ENCODE results near the gene ALPK3.

ALPK3 gene

GRCh38 chr15:84878504-84878903 is 61.3 kb downstream of the ALPK3 start:
- DNase-seq = peak; percentile 41

DNA sequence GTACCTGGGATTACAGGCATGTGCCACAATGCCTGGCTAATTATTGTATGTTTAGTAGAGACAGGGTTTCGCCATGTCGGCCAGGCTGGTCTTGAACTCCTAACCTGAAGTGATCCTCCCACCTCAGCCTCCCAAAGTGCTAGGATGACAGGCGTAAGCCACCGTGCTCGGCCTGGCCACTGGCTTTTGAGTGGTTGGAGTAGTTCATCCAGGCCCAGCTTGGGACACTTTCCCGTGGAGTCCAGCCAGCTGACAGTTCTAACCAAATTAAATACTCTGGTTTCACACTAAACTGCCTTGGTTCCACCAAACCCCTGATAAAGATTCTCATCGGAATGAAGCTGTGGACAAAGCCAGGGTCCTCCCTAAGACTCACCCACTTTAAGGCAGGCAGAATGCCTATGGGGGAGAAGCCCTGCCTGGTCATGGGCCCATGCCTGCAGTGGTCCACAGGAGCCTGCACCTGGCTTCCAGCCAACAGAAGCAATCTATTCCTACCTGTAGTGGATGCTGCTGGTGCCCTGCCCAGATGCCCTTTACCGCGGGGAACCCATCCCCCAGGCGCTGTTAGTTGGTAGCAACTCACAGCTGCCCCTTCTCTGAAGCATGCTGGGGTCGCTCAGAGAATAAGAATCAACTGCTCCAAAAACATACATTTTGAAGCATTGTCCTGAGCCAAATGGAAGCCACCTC is 62.1 kb downstream of the ALPK3 start:
- DNase-seq = no peak

DNA sequence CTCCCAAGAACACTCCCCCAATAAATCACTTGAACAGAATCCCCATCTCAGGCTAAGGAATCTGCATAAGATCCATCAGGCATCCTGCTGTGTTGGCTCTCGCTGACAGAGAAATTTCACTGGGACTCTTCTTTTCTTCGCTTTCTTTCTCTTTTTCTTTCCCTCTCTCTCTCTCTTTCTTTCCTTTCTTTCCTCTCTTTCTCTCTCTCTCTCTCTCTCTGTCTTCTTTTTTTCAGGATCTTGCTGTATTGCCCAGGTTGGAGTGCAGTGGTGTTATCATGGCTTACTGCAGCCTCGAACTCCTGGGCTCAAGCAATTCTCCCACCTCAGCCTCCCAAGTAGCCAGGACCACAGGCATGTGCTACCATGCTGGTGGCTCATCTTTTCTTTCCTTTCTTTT is 62.9 kb downstream of the ALPK3 start:
- DNase-seq = no peak

DNA sequence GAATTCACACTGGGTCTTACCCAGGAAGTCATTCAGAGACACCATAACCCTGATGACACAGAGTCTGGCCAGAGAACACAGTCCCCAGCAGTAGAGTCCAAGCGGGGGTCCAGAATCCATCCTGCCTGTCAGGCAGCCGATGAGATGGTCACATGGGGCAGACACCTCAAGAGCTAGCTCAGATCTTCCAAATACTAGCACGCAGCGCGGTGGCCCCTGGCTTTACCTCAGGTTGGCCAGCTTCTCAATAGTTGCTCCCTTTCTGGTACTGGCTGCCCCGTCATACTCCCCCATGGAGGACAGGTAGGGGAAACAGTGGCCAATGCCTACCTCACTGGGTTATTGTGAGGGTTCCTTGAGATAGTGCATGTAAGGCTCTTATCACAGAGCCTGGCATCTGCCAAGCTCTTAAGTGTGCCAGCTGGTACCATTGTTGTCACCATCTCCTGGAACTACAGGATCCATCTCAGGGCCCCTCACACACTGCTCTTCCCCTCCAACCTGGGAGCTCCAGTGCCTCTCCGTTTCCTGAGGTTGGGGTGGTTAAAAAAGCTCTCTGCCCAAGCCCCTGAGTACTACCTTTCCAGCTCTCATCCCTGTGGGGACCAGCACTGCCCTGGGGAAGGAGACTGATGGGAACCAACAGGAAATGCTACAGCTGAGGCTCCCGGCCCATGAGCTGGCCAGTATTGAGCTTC is 63.8 kb downstream of the ALPK3 start:
- DNase-seq = no peak

- no peak for DNase-seq
These were observed 64.3 kb downstream of the ALPK3 start for GRCh38 chr15:84881520-84881830.

DNA sequence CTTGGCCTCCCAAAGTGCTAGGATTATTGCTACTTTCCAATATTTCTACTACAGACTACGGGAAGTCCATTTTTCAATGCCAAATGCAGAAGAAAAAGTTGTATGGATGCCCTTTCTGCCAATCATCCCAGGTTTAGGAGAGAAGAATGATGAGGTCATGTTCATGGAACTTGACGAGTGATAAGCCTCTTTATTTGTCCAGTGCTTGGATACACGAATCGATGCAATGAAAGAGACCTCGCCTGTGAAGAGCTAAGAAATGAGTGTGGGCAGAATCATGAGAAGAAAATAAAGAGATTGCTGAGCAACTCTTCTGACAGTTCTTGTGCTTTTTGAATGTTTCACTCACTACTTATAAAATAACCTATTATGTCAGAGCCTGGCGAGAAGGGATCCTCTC is 66.3 kb downstream of the ALPK3 start:
- peak; percentile 2 for DNase-seq

GRCh38 chr15:84883916-84884781 is 67.0 kb downstream of the ALPK3 start, which contains the start of gene SLC28A1:
Gene SLC28A1, plus strand, starts transcription at chr15:84884662. Its CDS starts 3,099 bp downstream, at chr15:84887761.
- no peak for DNase-seq

DNA sequence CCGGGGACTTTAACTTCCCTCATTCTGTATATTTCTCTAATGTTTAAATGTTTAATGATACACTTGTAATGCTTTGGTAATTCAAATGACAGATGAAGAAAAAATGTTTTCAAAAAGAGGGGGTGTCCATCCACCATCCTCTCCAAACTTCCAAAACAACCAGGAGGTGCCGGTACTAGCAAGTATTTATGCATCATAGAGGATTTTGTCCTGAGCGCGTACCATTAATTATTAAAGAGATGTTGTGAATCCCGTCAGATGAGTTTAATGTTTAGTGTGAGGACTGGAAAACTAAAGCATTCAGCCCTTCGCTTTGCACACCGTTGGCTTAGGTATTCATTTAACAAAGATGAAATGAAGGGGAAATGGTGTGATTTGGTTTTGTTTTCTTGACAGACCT is 68.6 kb downstream of the ALPK3 start:
- DNase-seq = no peak

GRCh38 chr15:84886211-84886983 is 69.2 kb downstream of the ALPK3 start:
- no peak for DNase-seq

DNA sequence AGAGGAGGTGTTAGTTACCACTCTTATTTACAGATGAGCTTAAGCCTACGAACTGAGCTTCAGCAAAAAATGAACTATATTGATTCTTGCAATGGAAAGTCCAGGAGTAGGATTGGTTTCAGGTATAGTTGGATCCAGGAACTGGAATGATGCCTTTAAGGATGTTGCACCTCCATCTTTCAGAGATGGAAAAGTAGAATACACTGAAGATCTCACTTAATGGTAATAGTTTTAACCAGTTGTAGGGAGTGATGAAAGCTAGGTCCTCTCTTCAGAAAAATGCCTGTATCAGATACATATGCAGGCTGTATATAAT is 69.8 kb downstream of the ALPK3 start:
- no peak for DNase-seq

DNA sequence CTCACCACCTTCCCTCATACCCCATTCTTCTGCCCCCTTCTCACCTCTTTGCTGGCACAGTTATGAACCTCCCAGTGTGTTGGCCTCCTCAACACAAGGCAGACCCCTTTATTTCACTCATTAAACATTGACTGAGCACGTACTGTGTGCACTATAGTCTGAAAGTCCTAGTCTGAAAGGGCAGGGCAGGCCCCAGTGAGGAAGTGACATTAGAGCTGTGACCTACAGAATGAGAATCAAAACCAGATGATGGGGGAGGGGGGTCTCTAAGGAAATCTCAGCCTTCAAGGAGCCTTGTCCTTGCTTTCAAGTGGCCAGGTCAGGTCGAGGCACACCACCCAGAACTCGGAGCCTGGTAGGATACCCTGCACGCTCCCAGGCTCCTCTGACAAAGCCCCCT is 70.8 kb downstream of the ALPK3 start:
- no peak for DNase-seq

- no peak for DNase-seq
These were observed 71.5 kb downstream of the ALPK3 start for GRCh38 chr15:84888639-84889038.

- DNase-seq = no peak
These were observed 72.3 kb downstream of the ALPK3 start for GRCh38 chr15:84889313-84889990.

GRCh38 chr15:84889991-84890669 is 73.0 kb downstream of the ALPK3 start:
- no peak for DNase-seq

DNA sequence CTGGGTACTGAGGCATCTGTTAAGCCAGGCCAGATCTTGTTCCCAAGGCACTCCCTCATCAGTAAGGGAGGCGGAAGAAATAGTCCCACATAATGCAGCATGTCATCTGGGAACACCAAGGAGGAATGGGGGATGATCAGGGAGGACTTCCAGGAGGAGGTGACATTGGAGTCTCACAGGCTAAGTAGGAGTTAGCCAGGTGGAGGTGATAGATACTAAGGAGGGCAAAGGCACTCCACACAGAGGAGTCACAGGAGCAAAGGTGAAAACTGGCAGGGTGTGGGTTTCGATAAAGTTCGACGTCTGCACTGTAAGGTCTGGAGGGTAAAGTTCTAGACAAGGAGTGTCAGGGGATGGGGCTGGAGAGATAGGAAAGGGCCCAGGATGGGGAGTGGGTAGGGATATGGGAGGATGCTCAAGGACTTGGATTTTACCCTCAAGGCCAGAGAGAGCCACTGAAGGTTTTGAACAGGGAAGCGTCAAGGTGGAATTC is 73.6 kb downstream of the ALPK3 start:
- no peak for DNase-seq

- DNase-seq = no peak
These were observed 74.2 kb downstream of the ALPK3 start for GRCh38 chr15:84891339-84891738.

DNA sequence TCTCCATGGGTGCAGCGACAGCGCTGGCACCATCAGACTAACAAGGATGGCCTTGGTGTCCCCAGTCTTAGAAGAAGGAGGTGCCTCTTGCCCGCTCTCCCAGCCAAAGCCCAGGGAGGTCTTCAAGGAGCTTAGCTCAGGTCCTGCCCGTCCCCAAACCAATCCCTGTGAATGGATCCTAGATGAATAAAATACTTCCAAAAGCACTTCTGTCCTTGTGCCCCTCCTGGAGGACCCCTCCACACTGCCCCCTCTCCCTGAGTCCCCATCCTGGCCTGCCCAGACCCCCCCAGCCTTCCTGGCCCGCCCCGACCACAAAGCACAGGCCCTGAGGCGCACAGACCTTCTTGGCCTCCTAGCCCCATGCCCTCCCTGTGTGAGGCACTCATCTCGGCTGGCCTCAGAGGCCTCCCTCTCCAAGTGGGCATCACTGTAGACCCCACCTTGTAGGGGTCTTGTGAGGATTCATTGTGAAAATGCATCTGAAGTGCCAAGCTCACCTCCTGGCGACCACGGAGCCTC is 75.7 kb downstream of the ALPK3 start:
- no peak for DNase-seq

GRCh38 chr15:84893607-84894006 is 76.5 kb downstream of the ALPK3 start:
- no peak for DNase-seq

DNA sequence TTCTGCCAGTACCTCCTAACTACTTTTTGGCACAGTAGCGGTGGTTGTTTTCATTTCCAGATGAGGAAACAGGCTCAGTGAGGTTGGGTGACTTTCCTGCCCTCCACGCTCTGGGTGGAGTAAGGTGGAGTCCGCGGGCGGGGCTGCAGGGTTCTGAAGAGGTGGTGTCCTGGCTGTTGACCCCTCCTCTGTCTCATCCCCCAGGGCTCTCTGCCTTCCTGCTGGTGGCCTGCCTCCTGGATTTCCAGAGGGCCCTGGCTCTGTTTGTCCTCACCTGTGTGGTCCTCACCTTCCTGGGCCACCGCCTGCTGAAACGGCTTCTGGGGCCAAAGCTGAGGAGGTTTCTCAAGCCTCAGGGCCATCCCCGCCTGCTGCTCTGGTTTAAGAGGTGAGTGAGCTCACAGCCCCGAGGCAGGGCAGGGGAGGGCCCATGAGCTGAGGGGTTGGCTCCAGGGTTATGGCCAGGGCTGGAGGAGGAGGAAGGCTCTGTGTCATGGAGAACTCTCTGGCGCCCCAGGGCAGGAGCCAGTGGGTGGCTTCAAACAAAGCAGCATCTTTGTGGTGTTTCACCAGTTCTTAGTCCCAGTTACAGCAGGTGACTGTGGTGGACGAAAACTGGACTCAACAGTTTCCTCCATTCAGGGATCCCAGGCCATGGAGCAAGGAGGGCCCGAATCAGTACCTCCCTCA is 77.7 kb downstream of the ALPK3 start:
- DNase-seq = no peak

DNA sequence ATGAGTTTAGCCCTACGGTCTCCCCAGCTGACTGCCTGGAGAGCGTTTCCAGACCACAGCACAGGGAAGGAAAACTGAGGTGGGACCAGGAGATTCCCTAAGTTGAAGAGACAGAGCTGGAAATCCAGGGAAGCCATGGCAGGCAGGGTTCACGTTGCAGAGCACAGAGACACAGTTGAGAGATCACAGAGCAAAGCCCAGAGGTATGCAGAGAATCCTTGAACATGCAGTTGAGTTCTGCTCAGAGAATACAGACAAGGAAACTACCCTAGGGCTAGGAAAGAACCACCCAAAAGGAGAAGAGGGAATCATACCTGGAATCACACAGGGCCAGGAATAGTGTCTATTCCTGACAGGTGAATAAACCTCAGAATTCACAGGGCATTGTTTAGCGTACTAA is 81.6 kb downstream of the ALPK3 start:
- DNase-seq = no peak

GRCh38 chr15:84899750-84900149 is 82.6 kb downstream of the ALPK3 start:
- DNase-seq = no peak

Data from fibroblast of skin of right biceps (primary cell).